IMR-90 (cell line): ENCODE data around the gene PLXNA3. TPM values are rescaled to one million over a fixed set of nuclear protein-coding genes. Genes with fewer than 3 reads are reported as not detected.

Source experiments
- ATAC-seq: fragments of 200-7000 bp; cut with Tn5 transposase; 2 replicates; pipeline ENCODE4 v1.9.1; 2020; ENCODE audit warnings: low read depth, mild to moderate bottlenecking, moderate library complexity
- BruUV-seq: library from RNA; stranded (reverse); fragments of 400-500 nt; replicated peaks from 2 replicates; lab custom pipeline; 2021; lab: Mats Ljungman, UMichigan
- CTCF ChIA-PET: fragments of 300-600 bp; formaldehyde crosslinking; extraction: SDS; loops from one replicate; lab custom pipeline; 2021; ENCODE audit warnings: antibody characterized with exemption; lab: Yijun Ruan, JAX
- POLR2A ChIA-PET: fragments of 300-600 bp; sonication (Branson Sonifier 250); formaldehyde crosslinking; loops from one replicate; lab custom pipeline; 2022; ENCODE audit warnings: antibody characterized with exemption; ENCODE audit not compliant: unreplicated experiment; lab: Charles Lee
- DNase-seq: peaks from one replicate; pipeline ENCODE4 v3.0.0; 2013
- H2AFZ ChIP-seq: replicated peaks from 2 replicates; pipeline ENCODE3; 2013; ENCODE audit warnings: low read length, mild to moderate bottlenecking; ENCODE audit not compliant: poor library complexity
- H2AK5ac ChIP-seq: 2 replicates; pipeline ENCODE4 v1.6.1; 2013; ENCODE audit warnings: low read depth, low read length, inconsistent platforms
- H2AK9ac ChIP-seq: replicated peaks from 2 replicates; pipeline ENCODE3; 2013; ENCODE audit warnings: mild to moderate bottlenecking, low read depth, low read length, moderate library complexity; ENCODE audit not compliant: poor library complexity
- H2BK120ac ChIP-seq: 2 replicates; pipeline ENCODE4 v1.6.1; 2013; ENCODE audit warnings: low read depth, low read length, inconsistent platforms
- H2BK15ac ChIP-seq: 3 replicates; pipeline ENCODE4 v1.6.1; 2013; ENCODE audit warnings: low read depth, low read length, inconsistent platforms
- H2BK20ac ChIP-seq: 2 replicates; pipeline ENCODE4 v1.6.1; 2013; ENCODE audit warnings: low read depth, mild to moderate bottlenecking, inconsistent platforms, low read length, moderate library complexity
- H2BK5ac ChIP-seq: 2 replicates; pipeline ENCODE4 v1.6.1; 2013; ENCODE audit warnings: mild to moderate bottlenecking, low read depth, low read length, inconsistent platforms; ENCODE audit not compliant: poor library complexity, severe bottlenecking
- H3K14ac ChIP-seq: replicated peaks from 2 replicates; pipeline ENCODE4 v1.6.1; 2013; ENCODE audit warnings: low read depth, low read length, inconsistent platforms
- H3K18ac ChIP-seq: 2 replicates; pipeline ENCODE4 v1.6.1; 2013; ENCODE audit warnings: low read depth, low read length, control low read depth
- H3K23ac ChIP-seq: 2 replicates; pipeline ENCODE4 v1.6.1; 2013; ENCODE audit warnings: low read depth, low read length, inconsistent platforms
- H3K27ac ChIP-seq: 2 replicates; pipeline ENCODE4 v1.5.1; 2013; ENCODE audit warnings: mild to moderate bottlenecking, control low read depth, low read length; ENCODE audit not compliant: insufficient read depth
- H3K27me3 ChIP-seq: 2 replicates; pipeline ENCODE4 v1.6.1; 2013; ENCODE audit warnings: low read length; ENCODE audit not compliant: control insufficient read depth, insufficient read depth
- H3K36me3 ChIP-seq: 2 replicates; pipeline ENCODE4 v1.6.1; 2013; ENCODE audit warnings: low read length, mixed read lengths; ENCODE audit not compliant: control insufficient read depth, insufficient read depth
- H3K4ac ChIP-seq: 2 replicates; pipeline ENCODE4 v1.6.1; 2013; ENCODE audit warnings: low read depth, low read length, inconsistent platforms
- H3K4me1 ChIP-seq: 2 replicates; pipeline ENCODE4 v1.6.1; 2013; ENCODE audit warnings: low read length, mixed read lengths; ENCODE audit not compliant: control insufficient read depth, insufficient read depth
- H3K4me2 ChIP-seq: 2 replicates; pipeline ENCODE4 v1.6.1; 2013; ENCODE audit warnings: low read depth, mild to moderate bottlenecking, control low read depth, low read length, moderate library complexity
- H3K4me3 ChIP-seq: 2 replicates; pipeline ENCODE4 v1.5.1; 2013; ENCODE audit warnings: low read depth, mild to moderate bottlenecking, control low read depth, low read length, moderate library complexity; ENCODE audit not compliant: insufficient read depth
- H3K56ac ChIP-seq: 2 replicates; pipeline ENCODE4 v1.6.1; 2013; ENCODE audit warnings: low read length, inconsistent platforms; ENCODE audit not compliant: insufficient read depth; ENCODE audit errors: extremely low read depth
- H3K79me1 ChIP-seq, 2 experiments: 2 replicates each; pipeline ENCODE4 v1.6.1; 2013; ENCODE audit warnings: low read length in 2 of 2, inconsistent platforms in 1 of 2, low read depth in 1 of 2
- H3K9ac ChIP-seq: 2 replicates; pipeline ENCODE4 v1.6.1; 2013; ENCODE audit warnings: low read depth, low read length, control low read depth
- H3K9me1 ChIP-seq: 2 replicates; pipeline ENCODE4 v1.6.1; 2013; ENCODE audit warnings: low read length, inconsistent platforms; ENCODE audit not compliant: insufficient read depth
- H3K9me3 ChIP-seq: 2 replicates; pipeline ENCODE4 v1.6.1; 2013; ENCODE audit warnings: low read length; ENCODE audit not compliant: control insufficient read depth, insufficient read depth
- H4K20me1 ChIP-seq: 2 replicates; pipeline ENCODE4 v1.6.1; 2013; ENCODE audit warnings: low read length, inconsistent platforms; ENCODE audit not compliant: insufficient read depth
- H4K5ac ChIP-seq: 2 replicates; pipeline ENCODE4 v1.6.1; 2013; ENCODE audit warnings: mild to moderate bottlenecking, low read depth, low read length, control low read depth
- H4K8ac ChIP-seq, 2 experiments: 2 replicates each; pipeline ENCODE4 v1.6.1; 2013; ENCODE audit warnings: low read depth in 2 of 2, low read length in 2 of 2, control low read depth in 1 of 2, inconsistent platforms in 1 of 2
- H4K91ac ChIP-seq: 2 replicates; pipeline ENCODE4 v1.6.1; 2013; ENCODE audit warnings: low read depth, low read length, inconsistent platforms; ENCODE audit not compliant: insufficient read depth
- BHLHE40 ChIP-seq: fragments of 150-350 bp; IDR thresholded peaks from 2 replicates; pipeline ENCODE4 v1.6.1; 2016; ENCODE audit warnings: mild to moderate bottlenecking, low read depth, low read length
- CEBPB ChIP-seq: IDR thresholded peaks from 2 replicates; pipeline ENCODE4 v1.6.1; 2012; ENCODE audit warnings: low read depth, low read length, improper control_type of control experiment
- FOS ChIP-seq: fragments of 150-350 bp; IDR thresholded peaks from 2 replicates; pipeline ENCODE4 v1.6.1; 2016; ENCODE audit warnings: low read depth, low read length
- MAFK ChIP-seq: IDR thresholded peaks from 2 replicates; pipeline ENCODE4 v1.6.1; 2012; ENCODE audit warnings: low read depth, low read length, improper control_type of control experiment
- MAZ ChIP-seq: IDR thresholded peaks from 2 replicates; pipeline ENCODE4 v1.6.1; 2012; ENCODE audit warnings: low read depth, mild to moderate bottlenecking, low read length, improper control_type of control experiment, moderate library complexity, borderline replicate concordance
- MXI1 ChIP-seq: IDR thresholded peaks from 2 replicates; pipeline ENCODE4 v1.6.1; 2012; ENCODE audit warnings: low read depth, mild to moderate bottlenecking, low read length, moderate library complexity, borderline replicate concordance
- NFE2L2 ChIP-seq: fragments of 150-350 bp; IDR thresholded peaks from 2 replicates; pipeline ENCODE4 v1.6.1; 2016; ENCODE audit warnings: low read depth, mild to moderate bottlenecking, low read length
- POLR2A ChIP-seq: IDR thresholded peaks from 2 replicates; pipeline ENCODE4 v1.6.1; 2012; ENCODE audit warnings: mild to moderate bottlenecking, low read depth, low read length
- RAD21 ChIP-seq: IDR thresholded peaks from 2 replicates; pipeline ENCODE4 v1.6.1; 2012; ENCODE audit warnings: low read length, improper control_type of control experiment
- RCOR1 ChIP-seq: IDR thresholded peaks from 2 replicates; pipeline ENCODE4 v1.6.1; 2012; ENCODE audit warnings: mild to moderate bottlenecking, low read length, improper control_type of control experiment; ENCODE audit not compliant: insufficient replicate concordance
- RFX5 ChIP-seq: IDR thresholded peaks from 2 replicates; pipeline ENCODE4 v1.8.0; 2012; ENCODE audit warnings: low read depth, mild to moderate bottlenecking, low read length, moderate library complexity
- SMC3 ChIP-seq: fragments of 150-350 bp; IDR thresholded peaks from 2 replicates; pipeline ENCODE4 v1.6.1; 2016; ENCODE audit warnings: low read depth, mild to moderate bottlenecking, antibody characterized with exemption, low read length, moderate library complexity
- WGBS, 2 experiments: methylation state at CpG; one replicate each; pipeline versions ENCODE4 v1.1.5 to v1.1.7; 2013; ENCODE audit warnings: missing lambda C conversion rate in 2 of 2; ENCODE audit not compliant: insufficient read length in 1 of 2; ENCODE audit errors: extremely low coverage in 2 of 2; 5-methylcytosine and 5-hydroxymethylcytosine counted together
- dilution Hi-C: fragments of 300-500 bp; cut with HindIII; formaldehyde crosslinking; loops from one replicate; pipeline ENCODE4 v1.14.3; 2018; ENCODE audit warnings: low sequenced_read_pairs; ENCODE audit not compliant: unreplicated experiment
- in situ Hi-C: fragments of 300-500 bp; cut with MboI; formaldehyde crosslinking; loops from 3 replicates; pipeline ENCODE4 v1.14.3; 2019; ENCODE audit warnings: low sequenced_read_pairs, inconsistent platforms, mixed read lengths
- intact Hi-C: fragments of 100-400 bp; cut with micrococcal nuclease; formaldehyde crosslinking; loops from 2 replicates; pipeline ENCODE4 v1.10.0; 2022
- polyA plus RNA-seq, 3 experiments: library from polyadenylated mRNA; depleted of rRNA; stranded (reverse); fragments of >200 nt; gene quantifications; 2 replicates each; pipeline ENCODE4 v1.2.3, GENCODE V29; 2012; ENCODE audit warnings: low replicate concordance in 1 of 3
- total RNA-seq: library from RNA; depleted of rRNA; stranded (reverse); fragments of >200 nt; gene quantifications from 2 replicates; pipeline ENCODE4 v1.2.3, GENCODE V29; 2012
- TF ChIP-seq, protein P1 (sequence below): conservative IDR thresholded peaks from 2 replicates; pipeline ENCODE4 v1.5.1; 2012; ENCODE audit warnings: mild to moderate bottlenecking, low read depth, low read length, improper control_type of control experiment

PLXNA3 gene
- total and polyA plus RNA-seq, 2 of the 4 experiments (the other 2 are of a cell fraction) = 4.3 to 111 TPM

DNA sequence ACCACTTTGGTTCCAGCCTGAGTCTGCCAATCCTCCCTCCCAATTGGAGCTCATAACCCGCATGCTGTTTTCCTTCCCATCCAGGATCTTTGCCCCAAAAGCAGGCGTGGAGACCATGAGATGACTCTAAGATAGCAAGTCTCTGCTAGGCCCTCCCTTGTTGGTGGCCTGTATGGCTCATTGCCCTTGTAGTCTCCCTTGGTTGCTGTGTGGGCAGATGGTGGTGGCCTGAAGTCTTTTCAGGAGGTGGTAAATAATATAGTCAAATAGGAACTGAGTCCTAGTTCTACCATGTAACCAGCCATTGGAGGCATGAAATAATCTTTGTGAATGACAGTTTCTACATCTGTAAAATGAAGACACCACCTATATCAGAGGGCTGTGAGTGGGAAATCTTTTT, 28.4 kb upstream of the PLXNA3 start:
- H3K4me2 ChIP-seq = peak overlapping the region; percentile 91
- H3K56ac ChIP-seq = no peak overlapping the region
- no peaks in the 10 kb centered on the region for H3K27me3 ChIP-seq
- in situ Hi-C loops = no loop called here
- H3K27ac ChIP-seq = no peak overlapping the region
- H3K14ac ChIP-seq = no peak overlapping the region
- TF ChIP-seq RCOR1 (no peak), RFX5 (no peak), BHLHE40 (no peak), POLR2A (no peak), FOS (no peak), SMC3 (no peak), MXI1 (no peak), MAFK (no peak), CEBPB (no peak), MAZ (no peak), NFE2L2 (no peak), RAD21 (no peak)
- TF ChIP-seq, protein P1, sequence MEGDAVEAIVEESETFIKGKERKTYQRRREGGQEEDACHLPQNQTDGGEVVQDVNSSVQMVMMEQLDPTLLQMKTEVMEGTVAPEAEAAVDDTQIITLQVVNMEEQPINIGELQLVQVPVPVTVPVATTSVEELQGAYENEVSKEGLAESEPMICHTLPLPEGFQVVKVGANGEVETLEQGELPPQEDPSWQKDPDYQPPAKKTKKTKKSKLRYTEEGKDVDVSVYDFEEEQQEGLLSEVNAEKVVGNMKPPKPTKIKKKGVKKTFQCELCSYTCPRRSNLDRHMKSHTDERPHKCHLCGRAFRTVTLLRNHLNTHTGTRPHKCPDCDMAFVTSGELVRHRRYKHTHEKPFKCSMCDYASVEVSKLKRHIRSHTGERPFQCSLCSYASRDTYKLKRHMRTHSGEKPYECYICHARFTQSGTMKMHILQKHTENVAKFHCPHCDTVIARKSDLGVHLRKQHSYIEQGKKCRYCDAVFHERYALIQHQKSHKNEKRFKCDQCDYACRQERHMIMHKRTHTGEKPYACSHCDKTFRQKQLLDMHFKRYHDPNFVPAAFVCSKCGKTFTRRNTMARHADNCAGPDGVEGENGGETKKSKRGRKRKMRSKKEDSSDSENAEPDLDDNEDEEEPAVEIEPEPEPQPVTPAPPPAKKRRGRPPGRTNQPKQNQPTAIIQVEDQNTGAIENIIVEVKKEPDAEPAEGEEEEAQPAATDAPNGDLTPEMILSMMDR = no peak
- H3K4ac ChIP-seq = no peak overlapping the region
- H3K9ac ChIP-seq = no peak overlapping the region
- peaks cover 7% of the 10 kb centered on the region for H4K20me1 ChIP-seq
- no peak for ATAC-seq
- no peak overlapping the region for H2BK15ac ChIP-seq
- no peak overlapping the region; the same call in 1 of the 2 replicates for H3K4me3 ChIP-seq
- H3K18ac ChIP-seq = no peak overlapping the region
- peaks cover 22% of the 10 kb centered on the region; the same call in 1 of the 2 replicates for H3K36me3 ChIP-seq
- H2BK5ac ChIP-seq = no peak overlapping the region
- H4K91ac ChIP-seq = no peak overlapping the region
- dilution Hi-C loops = no loop called here
- intact Hi-C loops = no loop called here
- H3K9me3 ChIP-seq = no peaks in the 10 kb centered on the region
- no peak overlapping the region for H2AFZ ChIP-seq
- no peak overlapping the region for H2AK5ac ChIP-seq
- peaks cover 2% of the 10 kb centered on the region; the same call in 1 of the 2 replicates for H3K4me1 ChIP-seq
- peaks cover 3% of the 10 kb centered on the region; the same call in 1 of the 2 replicates for H3K9me1 ChIP-seq
- BruUV-seq = no TSS peak
- H2AK9ac ChIP-seq = peak overlapping the region; percentile 74
- H2BK120ac ChIP-seq = no peak overlapping the region
- H3K23ac ChIP-seq = no peak overlapping the region
- H4K8ac ChIP-seq = no peak overlapping the region
- ChIA-PET CTCF (interaction anchor here (1.2 kb wide), 1 partner anchor 15 kb away, joined by 6 read pairs; no protein-coding TSS in a partner anchor), POLR2A (no interaction called here)
- no CpG with 5 or more reads among the region's 2 CpGs for WGBS, 2 experiments
- no peak overlapping the region for H2BK20ac ChIP-seq
- peaks cover 7 to 22% of the 10 kb centered on the region in 2 experiments for H3K79me1 ChIP-seq
- no peak overlapping the region for H4K5ac ChIP-seq
- no peak for DNase-seq
